Activated CD4-positive, alpha-beta T cell treated with anti-CD3 and anti-CD28 coated beads for 24 hours (primary cell): ENCODE results near the gene MBP.

ENCODE experiments used
- DNase-seq, 2 donors: peaks; one replicate each; pipeline ENCODE4 v3.0.0-alpha.2; 2020; ENCODE audit warnings: low read depth in 2 of 2

The MBP gene

DNA sequence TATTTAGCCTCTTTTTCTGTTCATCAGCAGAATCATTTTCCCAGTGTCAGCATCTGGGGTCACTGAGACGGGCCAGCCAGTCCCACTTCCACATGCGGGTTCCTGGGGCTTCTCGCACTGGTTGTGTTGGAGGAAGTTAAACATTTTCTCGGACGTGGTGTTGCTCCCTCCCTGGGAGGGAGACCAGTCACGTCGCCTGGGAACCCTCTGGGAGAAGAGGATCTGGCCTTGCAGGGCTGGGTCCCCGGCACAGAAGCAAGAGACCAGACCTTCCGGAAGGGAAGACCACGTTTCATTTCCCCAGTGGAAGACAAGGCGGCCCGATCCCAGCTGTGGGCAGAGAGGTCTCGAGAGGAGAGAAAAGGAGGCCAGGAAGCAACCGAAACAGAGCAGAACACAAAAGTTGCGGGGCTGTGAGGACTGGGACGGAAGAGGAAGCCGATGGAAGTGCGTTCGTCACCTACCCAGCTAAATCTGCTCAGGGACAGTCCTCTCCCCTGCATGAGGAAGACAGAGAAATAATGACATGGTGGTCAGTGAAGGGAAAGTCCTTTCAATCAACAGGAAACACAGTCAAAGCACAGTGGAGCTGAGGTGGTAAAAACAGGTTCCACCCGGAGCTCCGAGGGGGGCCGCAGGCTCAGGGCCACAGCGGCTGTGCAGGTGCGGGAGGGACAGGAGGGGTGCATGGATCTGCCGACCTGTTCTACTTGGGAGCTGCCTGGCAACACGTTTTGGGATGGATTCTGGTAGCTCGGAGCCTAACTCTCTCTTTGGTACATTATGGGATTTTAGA is 144.4 kb downstream of the MBP start:
- no peak for DNase-seq

DNA sequence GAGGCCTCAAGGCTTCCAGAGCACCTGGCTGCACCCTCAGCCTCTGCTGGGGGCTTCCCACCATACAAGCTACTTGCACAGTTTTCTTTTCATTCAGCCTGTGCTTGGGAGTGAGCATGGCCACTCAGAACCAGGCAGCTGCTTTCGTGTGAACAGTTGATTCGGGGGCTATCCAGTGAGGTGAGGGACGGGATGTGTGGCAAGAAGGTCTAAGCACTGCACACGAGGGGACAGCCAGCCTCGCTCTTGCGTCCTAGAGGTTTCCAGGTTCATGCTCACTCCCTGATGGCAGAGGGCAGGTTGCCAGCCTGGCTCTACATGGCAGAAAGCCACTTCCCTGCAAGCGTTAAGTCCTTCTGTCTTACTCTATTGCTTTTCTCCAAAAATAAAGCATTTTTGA is 146.2 kb downstream of the MBP start:
- no peak for DNase-seq

DNA sequence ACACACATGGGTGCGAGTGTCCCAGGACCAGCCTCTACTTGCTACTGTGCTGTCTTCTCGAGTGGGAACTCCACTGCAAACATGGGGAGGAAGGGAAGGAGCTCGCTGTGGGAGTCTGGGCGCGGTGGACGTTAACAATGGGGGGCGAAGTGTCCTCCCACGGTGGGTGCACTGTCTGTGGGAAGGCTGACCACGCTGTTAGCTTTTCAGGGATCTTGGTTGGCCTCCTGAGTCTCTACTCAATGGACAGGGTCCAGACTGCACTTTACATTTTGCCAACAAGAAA is 146.7 kb downstream of the MBP start:
- DNase-seq: no peak

DNA sequence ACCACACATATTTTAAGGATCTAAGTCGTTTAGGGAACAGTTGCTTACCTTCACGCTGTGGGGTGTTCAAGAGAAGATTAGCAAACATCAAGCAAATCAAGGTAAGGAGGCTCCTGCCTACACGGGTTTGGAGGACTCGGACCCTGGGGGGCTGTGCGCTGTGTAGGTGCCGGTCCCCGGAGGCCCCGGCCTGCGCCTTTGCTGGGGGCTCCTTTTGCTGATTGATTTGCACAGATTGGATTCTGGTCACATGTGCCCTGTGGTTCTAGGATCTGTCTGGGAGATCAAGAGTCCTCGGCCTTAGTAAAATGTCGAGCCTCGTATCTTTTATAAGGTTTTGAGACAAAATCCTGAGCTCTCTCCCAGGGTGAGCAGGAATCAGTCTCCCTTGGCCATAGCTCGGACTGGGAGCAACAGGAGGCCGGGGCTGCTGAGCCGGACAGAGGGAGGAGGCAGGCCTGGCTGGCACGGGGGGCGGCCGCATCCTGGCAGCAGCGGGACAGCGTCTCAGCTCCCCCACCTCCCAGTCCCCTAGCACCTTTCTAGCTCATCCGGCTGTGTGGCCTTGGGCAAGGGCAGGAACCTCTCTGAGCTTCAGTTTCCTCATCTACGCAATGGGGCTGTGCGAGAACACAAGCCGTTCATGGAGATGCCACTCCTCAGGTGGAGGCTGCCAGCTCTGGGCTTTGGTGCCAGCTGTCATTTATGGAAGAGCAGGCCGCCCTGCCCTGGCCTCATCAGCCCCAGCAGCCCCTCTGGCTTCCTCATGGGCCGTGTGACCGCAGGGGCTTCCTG is 147.2 kb downstream of the MBP start:
- no peak for DNase-seq

DNA sequence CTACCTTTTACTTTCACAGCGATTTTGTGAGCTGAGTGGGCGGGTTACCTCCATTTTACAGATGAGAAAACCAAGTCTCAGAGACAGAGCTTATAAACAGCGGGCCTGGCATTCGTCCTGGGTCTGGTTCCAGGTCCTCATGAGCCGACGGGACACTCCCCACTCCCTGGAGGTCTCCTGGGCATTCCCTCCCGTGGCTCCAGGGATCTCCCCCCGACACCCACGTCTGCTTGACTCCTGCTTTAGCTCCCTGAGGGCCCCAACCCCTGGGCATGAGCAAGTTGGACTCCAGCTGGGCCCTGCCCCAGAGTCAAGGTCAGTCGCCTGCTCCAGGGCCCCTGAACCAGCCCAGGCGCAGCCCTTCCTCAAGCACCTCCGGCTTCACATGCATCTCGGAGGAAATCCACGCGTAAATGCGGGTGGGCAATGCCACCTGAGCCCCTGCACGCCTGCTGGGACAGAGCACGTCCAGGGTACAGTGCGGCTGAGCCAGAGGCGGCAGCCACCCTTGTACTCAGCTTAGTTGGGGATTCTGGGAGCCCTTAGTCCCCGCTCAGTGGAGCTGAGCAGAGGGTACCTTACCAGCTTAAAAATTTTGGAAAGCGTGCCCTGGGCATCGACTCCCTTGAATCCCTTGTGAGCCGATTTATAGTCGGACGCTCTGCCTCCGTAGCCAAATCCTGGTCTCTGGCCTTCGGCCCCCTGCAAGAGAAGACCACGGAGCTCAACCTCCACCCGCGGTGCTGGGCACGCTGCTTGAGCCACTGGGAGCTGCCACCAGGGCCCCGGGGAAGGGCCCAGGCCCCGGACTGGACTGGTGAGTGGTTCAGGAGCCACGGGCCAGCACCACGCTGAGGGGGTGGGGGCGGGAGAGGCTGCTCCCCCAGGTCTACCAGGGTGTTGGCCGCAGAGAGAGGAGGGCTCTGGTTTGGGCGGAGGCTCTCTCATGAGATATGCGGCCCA is 148.1 kb downstream of the MBP start:
- DNase-seq: no peak

DNA sequence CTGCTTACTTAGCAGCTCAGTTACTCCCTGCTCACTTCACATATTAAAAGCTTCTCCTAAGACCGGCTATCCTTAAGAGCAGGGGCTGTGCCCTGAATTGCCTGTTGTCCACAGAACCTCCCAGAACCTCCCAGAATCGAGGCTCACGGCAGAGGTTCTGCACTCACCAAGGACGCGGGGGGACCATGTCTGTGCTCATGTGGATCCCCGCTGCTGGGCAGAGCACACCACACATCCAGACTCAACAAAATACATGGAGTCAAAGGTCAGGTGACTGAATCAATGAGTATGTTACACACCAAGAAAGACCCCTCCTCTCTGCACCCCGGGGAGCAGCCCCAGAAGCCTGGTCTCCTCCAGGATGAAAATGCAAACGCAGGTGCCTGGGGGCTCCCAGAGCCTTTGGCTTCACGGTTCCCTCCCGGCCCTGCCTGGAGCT is 149.0 kb downstream of the MBP start:
- DNase-seq: no peak

DNA sequence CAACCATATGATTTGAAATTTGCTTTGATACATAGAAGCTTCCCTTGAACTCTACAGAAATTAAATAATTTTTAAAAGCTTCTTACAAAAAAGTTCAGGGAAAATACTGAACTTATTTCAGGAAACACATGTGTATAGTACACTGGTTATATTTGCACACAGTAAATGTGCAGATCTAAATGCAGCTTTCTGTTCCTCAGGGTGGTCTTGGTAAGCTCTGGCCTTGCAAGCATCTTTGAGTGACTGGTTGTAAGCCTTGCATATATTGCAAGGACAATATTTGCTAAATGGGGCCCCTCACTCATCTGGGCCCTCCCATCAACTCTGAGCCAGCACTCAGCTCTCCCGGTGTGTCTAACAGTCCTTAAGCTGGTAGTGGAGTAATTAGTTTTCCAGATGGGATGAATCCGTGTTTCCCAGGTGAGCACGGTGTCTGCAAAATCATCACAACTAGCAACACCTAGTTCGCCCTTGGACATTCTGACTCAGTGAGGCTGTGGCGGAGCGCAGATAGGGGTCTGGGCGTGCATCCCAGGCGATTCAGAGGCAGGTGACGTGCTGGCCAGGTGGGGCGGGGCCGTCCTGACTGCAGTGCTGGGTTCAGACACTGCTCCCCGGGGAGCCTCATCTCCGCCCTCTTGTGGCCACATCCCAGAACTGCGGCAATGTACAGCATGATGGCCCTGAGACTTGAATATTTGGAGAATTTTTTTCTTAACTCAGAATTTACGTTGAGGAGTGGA is 149.6 kb downstream of the MBP start:
- peak; percentile 76 to 88 for DNase-seq

DNA sequence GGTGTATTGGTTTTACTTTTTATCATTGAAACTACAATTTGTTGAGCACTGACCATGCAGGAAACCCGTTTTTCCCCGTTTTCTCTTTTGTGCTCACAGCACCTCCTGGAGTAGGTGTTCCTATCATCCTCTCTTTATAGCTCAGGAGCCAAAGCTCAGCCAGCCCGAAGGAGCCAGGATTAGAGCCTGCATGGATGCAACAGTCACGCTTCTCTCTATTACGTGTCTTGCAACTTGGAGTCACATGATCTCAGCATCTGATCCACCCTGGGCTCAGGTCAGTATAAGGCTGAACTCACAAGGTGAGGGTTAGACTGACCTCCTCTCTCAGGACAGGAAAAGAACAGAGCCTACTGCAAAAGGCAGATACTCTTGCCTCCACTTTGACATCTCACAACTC is 150.5 kb downstream of the MBP start:
- DNase-seq: no peak

DNA sequence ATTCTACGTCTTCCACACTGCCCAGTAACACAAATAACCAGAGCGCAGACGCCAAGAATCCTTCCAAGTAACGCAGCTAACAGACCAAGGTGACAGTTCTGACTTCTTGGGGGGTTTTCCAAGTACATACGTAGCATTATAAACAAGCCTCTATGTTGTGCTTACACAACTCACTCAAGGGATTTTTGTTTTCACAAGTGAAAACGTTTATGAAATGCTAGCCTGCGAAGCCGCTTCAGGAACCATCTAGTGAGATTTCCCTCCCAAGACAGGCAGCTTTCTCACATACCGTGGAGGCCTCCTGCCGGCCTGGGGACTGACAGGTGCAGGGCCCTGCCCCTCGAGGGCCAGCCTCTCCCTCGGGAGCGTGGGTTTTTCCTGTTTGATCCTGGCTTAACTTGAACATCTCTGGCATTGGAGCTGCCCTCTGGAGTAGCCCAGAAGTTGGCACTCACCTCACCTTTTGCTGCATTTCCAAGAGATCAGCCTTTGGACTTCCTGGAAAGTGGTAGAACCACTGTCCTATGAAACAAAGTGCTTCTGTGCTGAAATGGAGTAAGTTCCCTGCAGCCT is 151.1 kb downstream of the MBP start:
- DNase-seq: no peak

DNA sequence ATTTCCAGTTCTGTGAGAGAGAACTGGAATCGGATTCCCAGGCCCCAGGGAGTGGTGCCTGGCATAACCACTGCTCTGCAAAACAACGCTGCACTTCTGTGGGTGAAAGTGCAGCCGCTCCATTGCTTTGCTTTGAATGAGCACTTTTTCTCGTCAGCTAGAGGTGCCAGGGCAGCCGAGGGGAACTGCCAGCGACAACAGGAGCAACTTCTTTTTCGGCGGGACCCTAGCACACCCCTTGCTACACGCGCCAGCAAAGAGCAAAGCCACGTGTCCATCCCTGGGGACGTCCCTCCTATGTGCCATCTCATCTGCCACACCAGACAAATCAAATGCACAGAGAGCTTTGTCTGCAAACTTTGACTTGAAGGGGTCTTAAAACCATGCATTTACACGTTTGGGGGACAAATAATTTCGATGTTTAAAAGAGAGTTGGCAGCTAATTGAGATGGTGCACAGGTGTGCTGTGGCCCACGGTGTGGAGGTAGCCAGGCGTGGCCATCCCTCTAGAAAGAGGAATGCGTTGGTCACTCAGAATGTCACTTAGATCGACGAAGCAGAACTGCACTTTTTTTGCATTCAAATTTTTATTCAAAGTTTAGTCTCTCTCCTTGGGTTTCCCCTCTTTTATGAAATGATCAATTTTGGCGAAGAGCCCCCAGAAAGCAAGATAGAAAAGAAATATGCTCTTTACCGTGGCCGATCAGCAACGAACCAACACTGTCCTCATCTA is 151.8 kb downstream of the MBP start:
- no peak for DNase-seq

DNA sequence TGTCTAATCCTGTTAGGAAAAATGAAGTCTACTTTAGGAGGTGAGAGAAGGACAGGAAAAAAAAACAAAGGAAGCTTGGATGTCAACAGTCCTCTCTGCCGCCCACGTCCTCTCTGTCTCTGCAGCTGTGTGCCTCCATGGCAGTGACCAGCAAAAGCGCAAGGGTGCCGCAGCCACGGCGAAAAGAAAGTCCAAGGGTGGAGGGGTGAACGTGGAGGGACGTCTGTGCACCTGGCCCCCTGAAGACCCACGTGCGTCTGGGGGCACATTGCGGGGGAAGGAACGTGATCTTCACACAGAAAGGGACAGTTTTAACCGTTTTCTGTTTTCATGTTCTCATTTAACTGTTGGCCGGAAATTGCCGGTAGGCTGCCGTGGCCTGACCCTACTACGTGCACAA is 152.7 kb downstream of the MBP start:
- no peak for DNase-seq

DNA sequence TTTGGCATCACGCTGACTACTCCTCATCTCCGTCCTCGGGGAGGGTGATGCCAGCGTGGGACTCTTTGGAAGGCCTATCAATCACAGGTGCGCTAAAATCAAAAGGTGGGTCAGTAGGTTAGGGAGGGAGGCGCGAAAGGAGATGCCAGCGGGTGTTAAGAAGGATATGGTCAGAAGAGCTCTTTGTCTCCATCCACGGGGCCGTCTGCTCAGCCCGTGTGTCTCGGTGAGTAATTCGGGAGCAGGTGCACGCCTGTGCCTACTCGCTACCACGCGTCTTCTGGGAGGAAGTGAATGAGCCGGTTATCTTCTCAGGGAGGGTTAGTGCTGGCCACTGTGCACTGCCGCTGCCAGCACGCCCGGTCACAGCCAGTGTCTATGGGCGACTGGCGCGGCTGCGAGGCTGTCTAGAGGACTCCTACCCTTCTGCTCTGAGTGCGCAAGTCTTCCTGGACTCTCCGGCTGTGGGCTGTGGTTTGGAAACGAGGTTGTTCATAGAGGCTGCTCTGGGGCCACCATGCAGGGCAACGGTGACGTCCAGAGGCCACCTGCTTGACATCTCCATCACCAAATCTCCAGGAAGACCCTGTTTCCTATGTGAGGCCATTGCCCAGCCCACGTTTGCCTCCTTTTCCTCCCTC is 153.4 kb downstream of the MBP start:
- no peak for DNase-seq

DNA sequence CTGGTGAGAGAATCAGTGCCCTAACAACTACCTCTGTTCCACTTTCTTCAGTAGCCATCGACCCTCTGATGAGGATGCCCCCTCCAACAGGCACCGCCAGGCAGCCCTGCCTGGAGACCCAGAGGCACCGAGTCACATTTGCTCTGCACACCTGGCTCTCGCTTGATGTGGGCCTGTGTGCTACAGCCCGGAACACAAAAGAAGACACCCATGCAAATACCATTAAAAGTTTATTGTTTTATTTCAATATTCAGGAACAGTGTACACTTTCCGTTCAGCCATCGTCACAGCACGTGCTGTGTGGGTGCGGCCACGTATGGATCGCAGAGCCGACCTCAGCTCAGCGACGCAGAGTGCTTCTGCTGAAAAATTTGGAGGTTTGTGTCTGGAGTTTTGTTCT is 154.0 kb downstream of the MBP start:
- no peak for DNase-seq

DNA sequence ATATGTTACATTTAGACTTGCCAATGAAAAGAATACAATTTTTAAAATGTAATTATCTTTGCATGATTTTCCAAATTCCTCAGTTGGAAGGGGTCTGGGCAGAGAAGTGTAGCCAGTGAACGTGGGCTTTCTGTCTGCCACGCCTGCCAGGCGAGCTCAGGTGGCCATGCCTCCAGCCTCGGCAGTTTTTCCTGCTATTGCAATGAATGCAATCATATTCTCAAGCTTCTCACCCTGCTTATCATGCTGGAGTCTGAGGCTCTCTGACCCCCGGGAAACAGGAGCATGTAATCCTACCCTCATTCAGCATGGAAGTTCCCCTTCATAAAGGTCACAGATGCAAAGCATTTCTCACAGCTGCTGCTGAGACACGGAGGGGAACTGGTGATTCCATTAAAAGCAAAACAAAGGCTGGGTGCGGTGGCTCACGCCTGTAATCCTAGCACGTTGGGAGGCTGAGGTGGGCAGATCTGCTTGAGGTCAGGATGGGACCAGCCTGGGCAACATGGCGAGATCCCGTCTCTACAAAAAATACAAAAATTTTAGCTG is 154.8 kb downstream of the MBP start:
- no peak for DNase-seq

DNA sequence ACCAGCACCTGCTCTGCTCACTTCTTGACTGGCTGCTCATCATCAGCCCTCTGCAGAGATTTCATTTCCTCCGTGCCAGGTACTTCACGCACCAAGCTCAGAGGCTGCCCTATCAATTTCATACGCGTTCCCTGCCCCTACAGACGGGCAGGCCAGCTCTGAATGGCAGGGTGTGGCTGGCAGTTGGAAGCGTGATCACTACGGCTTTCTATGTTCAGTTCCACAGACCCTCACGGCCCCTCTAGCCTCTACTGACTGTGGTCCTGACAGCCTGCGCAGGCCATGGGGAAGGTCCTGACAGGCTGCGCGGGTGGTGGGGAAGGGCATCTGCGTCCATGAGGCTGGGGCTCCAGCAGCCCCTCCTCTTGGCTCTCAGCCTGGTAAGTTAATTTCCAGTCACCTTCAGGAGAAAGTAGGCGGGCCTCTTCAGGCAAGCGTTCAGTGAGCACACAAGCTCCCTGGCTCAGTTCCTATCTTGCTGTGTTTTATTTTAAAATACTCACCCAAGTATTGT is 155.4 kb downstream of the MBP start:
- no peak for DNase-seq

DNA sequence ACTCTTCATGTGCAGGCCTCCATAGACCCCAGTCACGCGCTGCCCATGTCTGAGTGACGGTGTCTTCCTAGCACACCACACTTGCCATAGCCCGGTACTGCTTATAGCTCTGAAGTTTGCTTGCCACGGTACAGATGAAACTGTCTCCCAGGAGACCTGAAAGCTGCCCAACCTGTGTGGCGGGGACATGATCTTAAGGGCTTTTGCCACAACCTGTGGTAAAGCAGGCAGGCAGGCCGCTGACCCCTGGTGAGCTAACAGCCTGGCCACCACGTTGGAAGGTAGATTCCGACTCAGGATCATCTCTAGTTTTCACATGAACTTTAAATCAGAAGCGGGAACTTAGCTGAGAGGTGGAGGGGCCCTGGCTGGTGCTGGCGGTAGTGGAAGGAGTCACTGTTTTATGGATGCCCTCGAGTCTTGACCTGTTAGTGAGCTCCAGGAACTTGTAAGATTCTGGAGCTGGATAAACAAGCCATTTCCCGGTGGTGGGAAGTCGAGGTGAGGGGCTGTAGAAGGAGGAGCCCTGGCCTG is 156.9 kb downstream of the MBP start:
- DNase-seq: no peak

DNA sequence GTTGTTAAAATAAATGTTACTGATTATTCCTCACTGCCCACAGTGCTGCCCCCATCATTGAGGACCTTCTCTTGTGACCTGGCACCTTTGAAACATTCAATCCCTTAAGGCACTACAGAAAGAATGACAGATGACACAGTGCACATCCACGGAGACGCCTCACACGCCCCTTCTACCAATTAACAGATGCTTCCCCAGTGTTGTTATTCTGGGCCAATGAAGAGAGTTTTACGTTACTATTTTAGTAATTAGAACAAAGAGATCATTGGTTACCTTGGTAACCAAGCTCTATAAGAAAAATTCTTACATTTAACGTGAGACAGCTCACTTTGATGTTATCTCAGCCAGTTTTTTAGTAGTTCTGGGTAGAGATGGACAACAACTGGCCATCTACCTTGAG is 158.2 kb downstream of the MBP start:
- no peak for DNase-seq

DNA sequence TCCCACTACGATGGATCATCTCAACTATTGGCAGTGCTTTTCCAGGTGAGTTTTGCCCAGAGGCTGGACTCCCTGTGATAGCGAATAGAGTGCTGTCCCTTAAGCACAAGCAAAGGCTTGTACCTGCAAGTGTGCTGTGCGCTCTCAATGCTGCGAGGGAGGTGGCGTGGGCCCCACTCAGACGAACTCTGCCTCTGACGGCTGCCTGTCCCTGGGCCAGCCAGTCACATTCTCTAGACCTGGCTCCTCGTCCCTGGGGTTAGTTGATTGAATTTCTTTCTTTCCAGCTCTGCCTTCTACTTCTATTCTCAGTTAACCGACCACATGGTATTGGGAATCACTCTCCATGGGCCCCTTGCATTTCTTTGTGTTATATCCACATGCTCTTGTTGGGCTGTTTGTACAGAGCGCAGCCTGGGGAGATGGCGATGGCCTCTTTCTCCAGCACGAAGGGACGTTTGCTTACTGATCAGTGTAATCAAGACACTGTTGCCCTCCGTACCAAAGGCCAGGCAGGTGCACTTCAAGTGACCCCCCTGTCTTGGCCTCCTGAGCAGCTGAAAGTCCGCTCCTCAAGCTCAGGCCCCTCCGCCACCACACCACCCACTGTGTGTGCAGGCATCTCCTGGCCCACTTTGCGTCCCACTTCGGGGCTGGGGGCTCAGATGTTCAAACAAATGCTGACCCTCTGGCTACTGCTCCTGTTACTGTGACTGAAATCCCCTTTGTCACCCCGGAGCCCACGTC is 158.9 kb downstream of the MBP start:
- no peak for DNase-seq
